GM21423 (cell line): ENCODE results near the gene SETX.

ENCODE experiments used
- ATAC-seq: cut with Tn5 transposase; IDR thresholded peaks from one replicate; pipeline ENCODE4 v1.9.1; 2021; ENCODE audit warnings: mild to moderate bottlenecking, moderate library complexity; ENCODE audit not compliant: unreplicated experiment

The SETX gene

GRCh38 chr9:132226571-132227430 is 128.0 kb downstream of the SETX start:
- no peak for ATAC-seq

- ATAC-seq: no peak
These were observed 130.1 kb downstream of the SETX start for GRCh38 chr9:132224645-132225044.

- ATAC-seq: no peak
These were observed 132.8 kb downstream of the SETX start for GRCh38 chr9:132221941-132222340.

GRCh38 chr9:132218208-132218607 is 136.6 kb downstream of the SETX start:
- ATAC-seq: no peak

GRCh38 chr9:132216861-132217619 is 137.7 kb downstream of the SETX start:
- no peak for ATAC-seq

GRCh38 chr9:132214027-132214622 is 140.7 kb downstream of the SETX start:
- ATAC-seq: no peak

GRCh38 chr9:132211570-132211969 is 143.2 kb downstream of the SETX start:
- ATAC-seq: no peak
